Measurements from ENCODE around the gene GFI1. TPM values are rescaled to one million over a fixed set of nuclear protein-coding genes. Genes with fewer than 3 reads are reported as not detected.

The GFI1 gene
- total RNA-seq, 2 donors from 2014 or later = 0.71 to 2.4 TPM

DNA sequence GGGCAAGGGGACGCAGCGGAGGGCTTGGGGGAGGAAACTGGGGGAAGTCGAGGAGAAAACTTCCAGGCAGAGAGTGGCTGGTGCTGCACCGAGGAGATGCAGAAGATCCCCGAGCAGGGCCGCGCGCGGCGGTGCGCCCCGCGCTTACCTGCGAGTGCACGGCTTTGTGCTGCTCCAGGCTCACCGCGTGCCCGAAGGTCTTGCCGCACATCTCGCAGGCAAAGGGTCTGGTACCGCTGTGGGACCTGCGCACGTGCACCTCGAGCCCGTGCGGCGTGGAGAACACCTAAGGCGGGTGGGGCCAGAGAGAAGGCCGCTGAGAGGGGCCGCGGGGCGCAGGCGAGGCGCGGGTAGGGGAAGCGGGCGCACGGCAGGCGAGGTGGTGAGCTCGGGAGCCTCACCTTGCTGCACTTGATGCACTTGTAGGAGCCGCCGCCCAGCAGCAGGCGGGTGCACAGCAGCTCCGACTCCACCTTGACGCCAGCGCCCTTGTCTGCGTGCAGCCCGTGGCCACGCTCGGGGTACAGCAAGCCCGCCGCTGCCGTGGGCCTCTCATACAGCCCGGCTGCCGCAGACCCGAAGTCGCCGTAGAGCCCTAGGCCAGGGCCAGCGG lies 6.4 kb downstream of the GFI1 start:
- no peaks in the 10 kb centered on the region for H3K27me3 ChIP-seq (replicated peaks; ENCODE audit: insufficient read depth)
- no peak for ATAC-seq (ENCODE audit: insufficient number of reproducible peaks, low FRiP score, low read depth)

GRCh38 chr1:92479587-92479986 lies 7.1 kb downstream of the GFI1 start:
- no peaks in the 10 kb centered on the region for H3K27me3 ChIP-seq (replicated peaks; ENCODE audit: insufficient read depth)

More for the DNA sequence above, 6.4 kb downstream of the GFI1 start:
- TF ChIP-seq, protein P1, sequence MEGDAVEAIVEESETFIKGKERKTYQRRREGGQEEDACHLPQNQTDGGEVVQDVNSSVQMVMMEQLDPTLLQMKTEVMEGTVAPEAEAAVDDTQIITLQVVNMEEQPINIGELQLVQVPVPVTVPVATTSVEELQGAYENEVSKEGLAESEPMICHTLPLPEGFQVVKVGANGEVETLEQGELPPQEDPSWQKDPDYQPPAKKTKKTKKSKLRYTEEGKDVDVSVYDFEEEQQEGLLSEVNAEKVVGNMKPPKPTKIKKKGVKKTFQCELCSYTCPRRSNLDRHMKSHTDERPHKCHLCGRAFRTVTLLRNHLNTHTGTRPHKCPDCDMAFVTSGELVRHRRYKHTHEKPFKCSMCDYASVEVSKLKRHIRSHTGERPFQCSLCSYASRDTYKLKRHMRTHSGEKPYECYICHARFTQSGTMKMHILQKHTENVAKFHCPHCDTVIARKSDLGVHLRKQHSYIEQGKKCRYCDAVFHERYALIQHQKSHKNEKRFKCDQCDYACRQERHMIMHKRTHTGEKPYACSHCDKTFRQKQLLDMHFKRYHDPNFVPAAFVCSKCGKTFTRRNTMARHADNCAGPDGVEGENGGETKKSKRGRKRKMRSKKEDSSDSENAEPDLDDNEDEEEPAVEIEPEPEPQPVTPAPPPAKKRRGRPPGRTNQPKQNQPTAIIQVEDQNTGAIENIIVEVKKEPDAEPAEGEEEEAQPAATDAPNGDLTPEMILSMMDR (IDR thresholded peaks at IDR 0.05) = no peak
- Histone ChIP-seq H3K27ac (no peak overlapping the region), H3K9me3 (no peaks in the 10 kb centered on the region), H3K36me3 (no peaks in the 10 kb centered on the region), H3K4me1 (ENCODE audit: control insufficient read depth in 1 of 2, low read depth in 2 of 2) (peaks cover 33 to 51% of the 10 kb centered on the region in 2 donors), H3K4me3 (peak overlapping the region; percentile 72)
- DNase-seq (ENCODE audit: low spot score) = no peak

DNA sequence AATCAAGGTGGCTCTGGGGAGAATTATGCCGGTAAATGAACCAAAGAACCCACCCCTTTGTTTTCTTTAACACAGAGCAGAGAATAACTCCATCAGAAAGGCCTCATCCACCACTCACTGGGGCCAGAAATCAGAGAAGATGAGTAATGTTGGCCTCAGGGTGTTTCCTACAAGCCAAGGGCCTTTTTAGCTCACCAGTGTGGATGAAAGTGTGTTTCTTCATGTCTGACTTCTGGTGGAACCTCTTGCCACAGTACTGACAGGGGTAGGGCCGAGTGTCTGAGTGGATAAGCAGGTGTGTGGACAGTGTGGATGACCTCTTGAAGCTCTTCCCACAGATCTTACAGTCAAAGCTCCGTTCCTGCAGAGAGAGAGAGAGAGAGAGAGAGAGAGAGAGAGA lies 8.3 kb downstream of the GFI1 start:
- H3K27ac ChIP-seq = no peak overlapping the region
- H3K4me3 ChIP-seq = no peak overlapping the region
- no peaks in the 10 kb centered on the region for H3K27me3 ChIP-seq (replicated peaks; ENCODE audit: insufficient read depth)
- no peaks in the 10 kb centered on the region for H3K9me3 ChIP-seq
- H3K36me3 ChIP-seq = no peaks in the 10 kb centered on the region
- TF ChIP-seq, protein P1 (IDR thresholded peaks at IDR 0.05) = no peak
- peaks cover 16 to 31% of the 10 kb centered on the region in 2 donors for H3K4me1 ChIP-seq (ENCODE audit: control insufficient read depth in 1 of 2, low read depth in 2 of 2)
- ATAC-seq (ENCODE audit: insufficient number of reproducible peaks, low FRiP score, low read depth) = no peak
- no peak for DNase-seq (ENCODE audit: low spot score)

More at GRCh38 chr1:92479587-92479986, 7.1 kb downstream of the GFI1 start:
- H3K9me3 ChIP-seq = no peaks in the 10 kb centered on the region
- ATAC-seq (ENCODE audit: insufficient number of reproducible peaks, low FRiP score, low read depth) (no peak), DNase-seq (ENCODE audit: low spot score) (no peak)
- no peak overlapping the region for H3K27ac ChIP-seq
- no peak overlapping the region for H3K4me3 ChIP-seq
- H3K4me1 ChIP-seq (ENCODE audit: control insufficient read depth in 1 of 2, low read depth in 2 of 2) = peaks cover 26 to 43% of the 10 kb centered on the region in 2 donors
- no peaks in the 10 kb centered on the region for H3K36me3 ChIP-seq
- TF ChIP-seq, protein P1 (IDR thresholded peaks at IDR 0.05) = no peak

DNA sequence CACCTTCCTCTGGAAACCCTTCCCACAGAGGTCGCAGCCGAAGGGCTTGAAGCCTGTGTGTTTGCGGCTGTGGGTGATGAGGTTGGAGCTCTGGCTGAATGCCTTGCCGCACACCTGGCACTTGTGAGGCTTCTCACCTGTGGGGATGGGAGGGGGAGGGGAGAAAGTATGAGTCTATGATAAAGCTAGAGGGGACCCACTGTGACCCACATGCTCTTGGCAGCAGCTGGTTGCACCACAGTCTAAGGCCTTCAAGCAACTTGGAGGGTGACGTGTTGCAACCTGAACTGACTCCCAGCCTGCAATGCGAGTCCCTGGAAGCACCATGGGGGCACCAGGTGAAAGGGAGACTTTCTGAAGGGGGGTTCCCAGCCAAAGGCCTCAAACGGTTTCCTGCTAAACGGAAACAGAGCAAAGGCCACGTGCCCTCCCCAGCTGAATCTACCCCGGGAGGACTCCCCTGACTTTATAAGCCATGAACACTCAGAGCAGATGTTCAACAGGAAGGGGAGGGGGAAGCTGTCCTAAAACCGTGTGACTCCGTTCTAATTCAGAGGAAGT lies 10.6 kb downstream of the GFI1 start:
- no peak overlapping the region for H3K4me3 ChIP-seq
- peaks cover 0 to 9% of the 10 kb centered on the region in 2 donors for H3K4me1 ChIP-seq (ENCODE audit: control insufficient read depth in 1 of 2, low read depth in 2 of 2)
- no peak overlapping the region for H3K27ac ChIP-seq
- no peaks in the 10 kb centered on the region for H3K27me3 ChIP-seq (replicated peaks; ENCODE audit: insufficient read depth)
- H3K36me3 ChIP-seq = no peaks in the 10 kb centered on the region
- TF ChIP-seq, protein P1 (IDR thresholded peaks at IDR 0.05) = no peak
- H3K9me3 ChIP-seq = no peaks in the 10 kb centered on the region
- ATAC-seq (ENCODE audit: insufficient number of reproducible peaks, low FRiP score, low read depth) = no peak
- no peak for DNase-seq (ENCODE audit: low spot score)

- Histone ChIP-seq H3K36me3 (no peaks in the 10 kb centered on the region), H3K27ac (no peak overlapping the region)
Observed at GRCh38 chr1:92475029-92475428, 11.7 kb downstream of the GFI1 start.

More at GRCh38 chr1:92475029-92475428, 11.7 kb downstream of the GFI1 start:
- no peaks in the 10 kb centered on the region for H3K4me1 ChIP-seq (ENCODE audit: control insufficient read depth in 1 of 2, low read depth in 2 of 2)
- no peak overlapping the region for H3K4me3 ChIP-seq
- H3K9me3 ChIP-seq = no peaks in the 10 kb centered on the region
- no peak for DNase-seq (ENCODE audit: low spot score)
- TF ChIP-seq, protein P1 (IDR thresholded peaks at IDR 0.05) = no peak
- H3K27me3 ChIP-seq (replicated peaks; ENCODE audit: insufficient read depth) = no peaks in the 10 kb centered on the region
- no peak for ATAC-seq (ENCODE audit: insufficient number of reproducible peaks, low FRiP score, low read depth)

Measured in thoracic aorta (tissue), 2 donors.